ENCODE measurements around the gene AKTIP.

AKTIP gene

GRCh38 chr16:53503270-53503923, 388 bp upstream of the AKTIP start:
- no peaks in the 10 kb centered on the region for H3K4me1 ChIP-seq (ENCODE audit: control insufficient read depth, insufficient read depth, low read length)
- H3K4me3 ChIP-seq (ENCODE audit: low read length), result peak overlapping the region; percentile 31; the same call in 1 of the 2 replicates
- DNase-seq (ENCODE audit: low read depth, low spot score), result peak; percentile 100
- no CpG with 5 or more reads among the region's 46 CpGs for whole genome bisulfite sequencing (ENCODE audit: insufficient coverage, insufficient read length)
- H3K36me3 ChIP-seq (ENCODE audit: control insufficient read depth, insufficient read depth, low read length), result no peaks in the 10 kb centered on the region
- H3K27me3 ChIP-seq (ENCODE audit: control insufficient read depth, insufficient read depth, low read length), result no peaks in the 10 kb centered on the region
- no peaks in the 10 kb centered on the region for H3K9me3 ChIP-seq (ENCODE audit: control insufficient read depth, insufficient read depth, low read length)
- H3K27ac ChIP-seq (ENCODE audit: low read length), result no peak overlapping the region

- Histone ChIP-seq H3K4me1 (ENCODE audit: control insufficient read depth, insufficient read depth, low read length) (no peaks in the 10 kb centered on the region), H3K27ac (ENCODE audit: low read length) (no peak overlapping the region), H3K9me3 (ENCODE audit: control insufficient read depth, insufficient read depth, low read length) (no peaks in the 10 kb centered on the region), H3K4me3 (ENCODE audit: low read length) (no peak overlapping the region), H3K36me3 (ENCODE audit: control insufficient read depth, insufficient read depth, low read length) (no peaks in the 10 kb centered on the region), H3K27me3 (ENCODE audit: control insufficient read depth, insufficient read depth, low read length) (no peaks in the 10 kb centered on the region)
- WGBS (ENCODE audit: insufficient coverage, insufficient read length), result no CpG with 5 or more reads among the region's 9 CpGs
- no peak for DNase-seq (ENCODE audit: low read depth, low spot score)
Measured at GRCh38 chr16:53501216-53501859, 1.7 kb downstream of the AKTIP start.

GRCh38 chr16:53498984-53499383, 4.0 kb downstream of the AKTIP start:
- H3K27ac ChIP-seq (ENCODE audit: low read length), result no peak overlapping the region
- H3K27me3 ChIP-seq (ENCODE audit: control insufficient read depth, insufficient read depth, low read length), result no peaks in the 10 kb centered on the region
- H3K9me3 ChIP-seq (ENCODE audit: control insufficient read depth, insufficient read depth, low read length), result no peaks in the 10 kb centered on the region
- H3K4me1 ChIP-seq (ENCODE audit: control insufficient read depth, insufficient read depth, low read length), result no peaks in the 10 kb centered on the region
- no peak for DNase-seq (ENCODE audit: low read depth, low spot score)
- peaks cover 6% of the 10 kb centered on the region; the same call in 1 of the 2 replicates for H3K36me3 ChIP-seq (ENCODE audit: control insufficient read depth, insufficient read depth, low read length)
- H3K4me3 ChIP-seq (ENCODE audit: low read length), result no peak overlapping the region
- no CpG with 5 or more reads among the region's 4 CpGs for WGBS (ENCODE audit: insufficient coverage, insufficient read length)

- no CpG with 5 or more reads among the region's 4 CpGs for WGBS (ENCODE audit: insufficient coverage, insufficient read length)
- DNase-seq (ENCODE audit: low read depth, low spot score), result no peak
- Histone ChIP-seq H3K36me3 (ENCODE audit: control insufficient read depth, insufficient read depth, low read length) (peaks cover 17% of the 10 kb centered on the region; the same call in 1 of the 2 replicates), H3K4me3 (ENCODE audit: low read length) (no peak overlapping the region), H3K27ac (ENCODE audit: low read length) (no peak overlapping the region), H3K27me3 (ENCODE audit: control insufficient read depth, insufficient read depth, low read length) (no peaks in the 10 kb centered on the region), H3K4me1 (ENCODE audit: control insufficient read depth, insufficient read depth, low read length) (no peaks in the 10 kb centered on the region), H3K9me3 (ENCODE audit: control insufficient read depth, insufficient read depth, low read length) (no peaks in the 10 kb centered on the region)
Measured at GRCh38 chr16:53495325-53495724, 7.7 kb downstream of the AKTIP start.

GRCh38 chr16:53494636-53495035, 8.4 kb downstream of the AKTIP start:
- Histone ChIP-seq H3K4me3 (ENCODE audit: low read length) (no peak overlapping the region), H3K4me1 (ENCODE audit: control insufficient read depth, insufficient read depth, low read length) (no peaks in the 10 kb centered on the region), H3K27me3 (ENCODE audit: control insufficient read depth, insufficient read depth, low read length) (no peaks in the 10 kb centered on the region), H3K9me3 (ENCODE audit: control insufficient read depth, insufficient read depth, low read length) (no peaks in the 10 kb centered on the region), H3K36me3 (ENCODE audit: control insufficient read depth, insufficient read depth, low read length) (peaks cover 19% of the 10 kb centered on the region; the same call in 1 of the 2 replicates), H3K27ac (ENCODE audit: low read length) (no peak overlapping the region)
- no peak for DNase-seq (ENCODE audit: low read depth, low spot score)
- no CpG with 5 or more reads among the region's 6 CpGs for WGBS (ENCODE audit: insufficient coverage, insufficient read length)

- no CpG with 5 or more reads among the region's 1 CpG for WGBS (ENCODE audit: insufficient coverage, insufficient read length)
- H3K9me3 ChIP-seq (ENCODE audit: control insufficient read depth, insufficient read depth, low read length), result no peaks in the 10 kb centered on the region
- no peak for DNase-seq (ENCODE audit: low read depth, low spot score)
- peaks cover 19% of the 10 kb centered on the region; the same call in 1 of the 2 replicates for H3K36me3 ChIP-seq (ENCODE audit: control insufficient read depth, insufficient read depth, low read length)
- no peaks in the 10 kb centered on the region for H3K27me3 ChIP-seq (ENCODE audit: control insufficient read depth, insufficient read depth, low read length)
- H3K4me1 ChIP-seq (ENCODE audit: control insufficient read depth, insufficient read depth, low read length), result no peaks in the 10 kb centered on the region
- H3K27ac ChIP-seq (ENCODE audit: low read length), result no peak overlapping the region
- H3K4me3 ChIP-seq (ENCODE audit: low read length), result no peak overlapping the region
Measured at GRCh38 chr16:53492503-53492902, 10.5 kb downstream of the AKTIP start.

GRCh38 chr16:53489755-53490154, 13.3 kb downstream of the AKTIP start:
- no peak overlapping the region for H3K4me3 ChIP-seq (ENCODE audit: low read length)
- no peak overlapping the region for H3K27ac ChIP-seq (ENCODE audit: low read length)
- peaks cover 17% of the 10 kb centered on the region; the same call in 1 of the 2 replicates for H3K36me3 ChIP-seq (ENCODE audit: control insufficient read depth, insufficient read depth, low read length)
- H3K4me1 ChIP-seq (ENCODE audit: control insufficient read depth, insufficient read depth, low read length), result no peaks in the 10 kb centered on the region
- H3K9me3 ChIP-seq (ENCODE audit: control insufficient read depth, insufficient read depth, low read length), result no peaks in the 10 kb centered on the region; the same call in 1 of the 2 replicates
- H3K27me3 ChIP-seq (ENCODE audit: control insufficient read depth, insufficient read depth, low read length), result no peaks in the 10 kb centered on the region
- no peak for DNase-seq (ENCODE audit: low read depth, low spot score)
- no CpG with 5 or more reads among the region's 1 CpG for WGBS (ENCODE audit: insufficient coverage, insufficient read length)

GRCh38 chr16:53486230-53486629, 16.8 kb downstream of the AKTIP start:
- Histone ChIP-seq H3K27ac (ENCODE audit: low read length) (no peak overlapping the region), H3K36me3 (ENCODE audit: control insufficient read depth, insufficient read depth, low read length) (peaks cover 10% of the 10 kb centered on the region; the same call in 1 of the 2 replicates), H3K4me3 (ENCODE audit: low read length) (no peak overlapping the region), H3K27me3 (ENCODE audit: control insufficient read depth, insufficient read depth, low read length) (no peaks in the 10 kb centered on the region), H3K4me1 (ENCODE audit: control insufficient read depth, insufficient read depth, low read length) (no peaks in the 10 kb centered on the region), H3K9me3 (ENCODE audit: control insufficient read depth, insufficient read depth, low read length) (no peaks in the 10 kb centered on the region; the same call in 1 of the 2 replicates)
- DNase-seq (ENCODE audit: low read depth, low spot score), result no peak

GRCh38 chr16:53484542-53484941, 18.5 kb downstream of the AKTIP start:
- Histone ChIP-seq H3K27me3 (ENCODE audit: control insufficient read depth, insufficient read depth, low read length) (no peaks in the 10 kb centered on the region), H3K4me1 (ENCODE audit: control insufficient read depth, insufficient read depth, low read length) (no peaks in the 10 kb centered on the region), H3K9me3 (ENCODE audit: control insufficient read depth, insufficient read depth, low read length) (no peaks in the 10 kb centered on the region; the same call in 1 of the 2 replicates), H3K27ac (ENCODE audit: low read length) (no peak overlapping the region), H3K36me3 (ENCODE audit: control insufficient read depth, insufficient read depth, low read length) (peaks cover 10% of the 10 kb centered on the region; the same call in 1 of the 2 replicates), H3K4me3 (ENCODE audit: low read length) (no peak overlapping the region)
- WGBS (ENCODE audit: insufficient coverage, insufficient read length), result no CpG with 5 or more reads among the region's 2 CpGs
- DNase-seq (ENCODE audit: low read depth, low spot score), result no peak

- H3K4me1 ChIP-seq (ENCODE audit: control insufficient read depth, insufficient read depth, low read length), result no peaks in the 10 kb centered on the region
- WGBS (ENCODE audit: insufficient coverage, insufficient read length), result no CpG with 5 or more reads among the region's 2 CpGs
- peaks cover 10% of the 10 kb centered on the region; the same call in 1 of the 2 replicates for H3K36me3 ChIP-seq (ENCODE audit: control insufficient read depth, insufficient read depth, low read length)
- H3K27me3 ChIP-seq (ENCODE audit: control insufficient read depth, insufficient read depth, low read length), result no peaks in the 10 kb centered on the region
- no peak overlapping the region for H3K4me3 ChIP-seq (ENCODE audit: low read length)
- H3K9me3 ChIP-seq (ENCODE audit: control insufficient read depth, insufficient read depth, low read length), result no peaks in the 10 kb centered on the region; the same call in 1 of the 2 replicates
- no peak for DNase-seq (ENCODE audit: low read depth, low spot score)
- no peak overlapping the region for H3K27ac ChIP-seq (ENCODE audit: low read length)
Measured at GRCh38 chr16:53482123-53482522, 20.9 kb downstream of the AKTIP start.

Data from iPS DF 6.9 (cell line).